ENCODE measurements around the gene C16orf78.

DNA sequence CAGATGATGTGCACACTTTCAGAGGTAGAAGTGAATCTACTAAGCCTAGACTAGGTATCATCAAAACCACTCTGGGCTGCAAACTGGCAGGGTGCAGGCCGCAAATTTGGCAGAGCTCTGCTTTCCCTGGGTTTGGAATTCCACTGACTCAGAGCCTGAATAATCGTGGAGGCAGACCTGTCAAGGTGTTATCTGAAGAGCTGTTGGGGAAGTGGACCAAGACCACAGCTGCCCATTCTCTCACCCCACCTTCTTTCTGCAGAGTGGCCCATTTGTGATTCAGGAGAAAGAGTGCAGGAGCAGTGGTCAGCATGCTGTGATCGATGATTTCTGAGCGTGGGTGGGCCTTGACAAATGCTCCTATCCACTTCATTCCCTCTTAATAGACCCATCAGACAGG lies 46.1 kb upstream of the C16orf78 start:
- TF ChIP-seq POLR2AphosphoS5 (IDR thresholded peaks at IDR 0.05; ENCODE audit: low read depth, low read length) = no peak
- no peak for TF ChIP-seq POLR2A (IDR thresholded peaks at IDR 0.05; ENCODE audit: low read depth, low read length)

Data from GM12891 (cell line).